ENCODE results near the gene EPN3. TPM values are rescaled to one million over a fixed set of nuclear protein-coding genes. Genes with fewer than 3 reads are reported as not detected.

Gene EPN3
- total and polyA plus RNA-seq, 4 donors = 1.3 to 2.6 (median 2.5) TPM

GRCh38 chr17:50587571-50587970 lies 55.0 kb downstream of the EPN3 start:
- no peak overlapping the region for H3K27ac ChIP-seq (ENCODE audit: low read depth in 1 of 2, low read length in 1 of 2)
- H3K36me3 ChIP-seq (ENCODE audit: control insufficient read depth in 4 of 4, insufficient read depth in 4 of 4, low read length in 4 of 4) = peaks cover 0 to 24% (median under 1%) of the 10 kb centered on the region in 4 donors
- no peak for TF ChIP-seq CTCF (IDR thresholded peaks at IDR 0.05; ENCODE audit: control extremely low read depth, extremely low read depth)
- H3K4me1 ChIP-seq (ENCODE audit: control insufficient read depth in 5 of 5, insufficient read depth in 5 of 5, low read length in 5 of 5) = peaks cover 6 to 41% (median 18%) of the 10 kb centered on the region in 5 donors
- ATAC-seq (ENCODE audit: insufficient read depth, low FRiP score) (no peak), DNase-seq (no peak)
- H3K27me3 ChIP-seq (ENCODE audit: control insufficient read depth in 3 of 3, insufficient read depth in 3 of 3, low read length in 2 of 3) = no peaks in the 10 kb centered on the region
- H3K4me3 ChIP-seq = no peak overlapping the region
- WGBS, 2 donors = 91 to 96% methylated on average over 9 of the region's 9 CpGs
- no peaks in the 10 kb centered on the region for H3K9me3 ChIP-seq (ENCODE audit: control insufficient read depth in 4 of 4, insufficient read depth in 3 of 4, low read length in 3 of 4)
- no peak overlapping the region for H3K9ac ChIP-seq (ENCODE audit: insufficient read depth in 1 of 2, low read length in 2 of 2)

GRCh38 chr17:50588391-50589049 lies 56.0 kb downstream of the EPN3 start:
- H3K9ac ChIP-seq (ENCODE audit: insufficient read depth in 1 of 2, low read length in 2 of 2) = no peak overlapping the region
- WGBS, 2 donors = 71 to 83% methylated on average over 18 of the region's 18 CpGs
- no peaks in the 10 kb centered on the region for H3K9me3 ChIP-seq (ENCODE audit: control insufficient read depth in 4 of 4, insufficient read depth in 3 of 4, low read length in 3 of 4)
- TF ChIP-seq CTCF (IDR thresholded peaks at IDR 0.05; ENCODE audit: control extremely low read depth, extremely low read depth) = no peak
- H3K36me3 ChIP-seq (ENCODE audit: control insufficient read depth in 4 of 4, insufficient read depth in 4 of 4, low read length in 4 of 4) = peaks cover 0 to 24% (median under 1%) of the 10 kb centered on the region in 4 donors
- no peak overlapping the region for H3K27ac ChIP-seq (ENCODE audit: low read depth in 1 of 2, low read length in 1 of 2)
- peaks cover 6 to 50% (median 20%) of the 10 kb centered on the region in 5 donors for H3K4me1 ChIP-seq (ENCODE audit: control insufficient read depth in 5 of 5, insufficient read depth in 5 of 5, low read length in 5 of 5)
- DNase-seq (peak; percentile 73 to 81 (median 80)), ATAC-seq (ENCODE audit: insufficient read depth, low FRiP score) (no peak)
- no peak overlapping the region for H3K4me3 ChIP-seq
- no peaks in the 10 kb centered on the region for H3K27me3 ChIP-seq (ENCODE audit: control insufficient read depth in 3 of 3, insufficient read depth in 3 of 3, low read length in 2 of 3)

GRCh38 chr17:50589095-50589705 lies 56.7 kb downstream of the EPN3 start:
- WGBS, 2 donors = 54 to 70% methylated on average over 10 of the region's 10 CpGs
- Histone ChIP-seq H3K27me3 (ENCODE audit: control insufficient read depth in 3 of 3, insufficient read depth in 3 of 3, low read length in 2 of 3) (no peaks in the 10 kb centered on the region), H3K4me3 (no peak overlapping the region), H3K27ac (ENCODE audit: low read depth in 1 of 2, low read length in 1 of 2) (no peak overlapping the region), H3K9ac (ENCODE audit: insufficient read depth in 1 of 2, low read length in 2 of 2) (no peak overlapping the region), H3K9me3 (ENCODE audit: control insufficient read depth in 4 of 4, insufficient read depth in 3 of 4, low read length in 3 of 4) (no peaks in the 10 kb centered on the region), H3K4me1 (ENCODE audit: control insufficient read depth in 5 of 5, insufficient read depth in 5 of 5, low read length in 5 of 5) (peaks cover 6 to 57% (median 23%) of the 10 kb centered on the region in 5 donors), H3K36me3 (ENCODE audit: control insufficient read depth in 4 of 4, insufficient read depth in 4 of 4, low read length in 4 of 4) (peaks cover 0 to 24% (median under 1%) of the 10 kb centered on the region in 4 donors)
- TF ChIP-seq CTCF (IDR thresholded peaks at IDR 0.05; ENCODE audit: control extremely low read depth, extremely low read depth) = no peak
- DNase-seq (peak in 2 of 3 donors; percentile 40 to 58), ATAC-seq (ENCODE audit: insufficient read depth, low FRiP score) (no peak)

Measured in lung (tissue), 12 donors.